GM12878 (cell line): Measurements from ENCODE around the gene WIPF1. TPM values are rescaled to one million over a fixed set of nuclear protein-coding genes. Genes with fewer than 3 reads are reported as not detected.
A peak's percentile ranks its signal among the peaks of the same experiment; 100 is the strongest.

Experiments
- CHD1 ChIP-seq: IDR thresholded peaks from 2 replicates; pipeline ENCODE4 v1.6.1; 2012; ENCODE audit warnings: low read depth, low read length, improper control_type of control experiment
- EGR1 ChIP-seq, 2 experiments: IDR thresholded peaks; 1 replicate in 1 of 2; 2 replicates in 1 of 2; pipeline ENCODE4 v1.6.1; 2011 to 2012; ENCODE audit warnings: low read depth in 2 of 2, low read length in 2 of 2, borderline replicate concordance in 1 of 2, mild to moderate bottlenecking in 1 of 2, moderate library complexity in 1 of 2
- RELA ChIP-seq: fragments of 450-650 bp; IDR thresholded peaks from 2 replicates; pipeline ENCODE4 v1.8.0; 2014; ENCODE audit warnings: borderline replicate concordance; ENCODE audit not compliant: partially characterized antibody
- SREBF1 ChIP-seq: IDR thresholded peaks from 2 replicates; pipeline ENCODE4 v1.6.1; 2012; ENCODE audit warnings: mild to moderate bottlenecking, low read length
- SREBF2 ChIP-seq: IDR thresholded peaks from 2 replicates; pipeline ENCODE4 v1.6.1; 2012; ENCODE audit warnings: mild to moderate bottlenecking, low read length
- polyA plus RNA-seq, 11 experiments: library from polyadenylated mRNA; depleted of rRNA in 4 of 11; unstranded in 6 of 11; stranded (reverse) in 5 of 11; fragments of >200 nt; fragmentation: Nextera tagmentation in 4 of 11; fragmentation: Illumina TruSeq in 1 of 11; extraction: Ambion mirVana in 4 of 11; extraction: Trizol in 1 of 11; gene quantifications; 1 replicate in 1 of 11; 2 replicates in 10 of 11; pipeline versions ENCODE4 v1.2.1 to v1.2.3, GENCODE V29; 2011 to 2016; ENCODE audit warnings: inconsistent platforms in 2 of 11, missing spikeins in 2 of 11, low read depth in 1 of 11
- total RNA-seq, 4 experiments: library from RNA; depleted of rRNA in 3 of 4; stranded (reverse); fragments of >200 nt in 3 of 4; fragmentation: Illumina TruSeq in 1 of 4; extraction: Trizol in 1 of 4; gene quantifications; 2 replicates each; pipeline versions ENCODE4 v1.2.1 to v1.2.3, GENCODE V29; 2013 to 2021
- TF ChIP-seq, protein P1 (sequence below): fragments of 450-650 bp; IDR thresholded peaks from 2 replicates; pipeline ENCODE4 v1.6.1; 2018; ENCODE audit warnings: borderline replicate concordance, mild to moderate bottlenecking; ENCODE audit not compliant: partially characterized antibody
- TF ChIP-seq, protein P2 (sequence below): IDR thresholded peaks from 2 replicates; pipeline ENCODE4 v1.6.1; 2011; ENCODE audit warnings: borderline replicate concordance, low read depth, mild to moderate bottlenecking, moderate library complexity, low read length; ENCODE audit not compliant: insufficient read depth, poor library complexity, severe bottlenecking
- TF ChIP-seq, protein P3 (sequence below): fragments of 450-650 bp; IDR thresholded peaks from 2 replicates; pipeline ENCODE4 v1.6.1; 2017; ENCODE audit warnings: mild to moderate bottlenecking, moderate library complexity
- TF ChIP-seq, protein P4 (sequence below): fragments of 450-650 bp; IDR thresholded peaks from 2 replicates; pipeline ENCODE4 v1.6.1; 2017; ENCODE audit warnings: mild to moderate bottlenecking
- TF ChIP-seq, protein P5 (sequence below): fragments of 450-650 bp; formaldehyde crosslinking; IDR thresholded peaks from 2 replicates; pipeline ENCODE4 v1.4.0; 2020; ENCODE audit warnings: mild to moderate bottlenecking, moderate library complexity
- TF ChIP-seq, protein P6 (sequence below): IDR thresholded peaks from 2 replicates; pipeline ENCODE4 v1.6.1; 2011; ENCODE audit warnings: low read depth, low read length, improper control_type of control experiment, borderline replicate concordance

WIPF1 gene
- total and polyA plus RNA-seq, 10 of the 15 experiments (the other 5 are each of a cell fraction or from before 2014, with no cell fraction given) = 23.1 to 188 (median 68.9) TPM

DNA sequence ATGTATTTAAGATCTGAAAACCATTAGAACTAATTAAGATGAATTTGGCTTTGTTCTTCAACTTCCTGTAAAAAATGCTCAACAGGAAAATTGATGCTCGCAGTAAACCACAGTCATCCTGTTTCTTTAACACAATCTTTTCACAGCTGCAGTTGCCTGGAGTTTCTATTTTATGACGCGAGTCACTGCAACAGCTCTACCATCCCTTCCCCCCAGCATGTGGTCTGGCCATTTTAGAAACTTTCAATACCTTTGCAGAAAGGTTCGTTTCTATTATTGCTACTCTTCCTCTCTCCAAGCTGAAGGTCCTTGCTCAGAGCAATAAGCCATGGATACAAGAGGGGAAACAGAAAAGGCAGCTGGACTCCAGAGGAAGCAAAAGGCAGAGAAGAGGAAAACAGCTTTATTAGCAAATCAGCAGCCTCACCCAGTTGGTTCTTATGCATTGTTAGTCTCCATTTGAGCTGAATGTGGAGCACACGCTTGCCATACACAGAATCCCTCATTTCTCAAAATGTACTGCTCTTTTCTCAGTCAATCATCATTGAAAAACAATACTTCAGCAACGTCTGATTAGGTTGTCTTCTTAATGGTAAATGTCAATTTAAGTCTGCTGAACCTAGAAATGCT, 3.9 kb downstream of the WIPF1 start (continued):
- TF ChIP-seq, protein P1, sequence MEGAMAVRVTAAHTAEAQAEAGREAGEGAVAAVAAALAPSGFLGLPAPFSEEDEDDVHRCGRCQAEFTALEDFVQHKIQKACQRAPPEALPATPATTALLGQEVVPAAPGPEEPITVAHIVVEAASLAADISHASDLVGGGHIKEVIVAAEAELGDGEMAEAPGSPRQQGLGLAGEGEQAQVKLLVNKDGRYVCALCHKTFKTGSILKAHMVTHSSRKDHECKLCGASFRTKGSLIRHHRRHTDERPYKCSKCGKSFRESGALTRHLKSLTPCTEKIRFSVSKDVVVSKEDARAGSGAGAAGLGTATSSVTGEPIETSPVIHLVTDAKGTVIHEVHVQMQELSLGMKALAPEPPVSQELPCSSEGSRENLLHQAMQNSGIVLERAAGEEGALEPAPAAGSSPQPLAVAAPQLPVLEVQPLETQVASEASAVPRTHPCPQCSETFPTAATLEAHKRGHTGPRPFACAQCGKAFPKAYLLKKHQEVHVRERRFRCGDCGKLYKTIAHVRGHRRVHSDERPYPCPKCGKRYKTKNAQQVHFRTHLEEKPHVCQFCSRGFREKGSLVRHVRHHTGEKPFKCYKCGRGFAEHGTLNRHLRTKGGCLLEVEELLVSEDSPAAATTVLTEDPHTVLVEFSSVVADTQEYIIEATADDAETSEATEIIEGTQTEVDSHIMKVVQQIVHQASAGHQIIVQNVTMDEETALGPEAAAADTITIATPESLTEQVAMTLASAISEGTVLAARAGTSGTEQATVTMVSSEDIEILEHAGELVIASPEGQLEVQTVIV = no peak
- TF ChIP-seq CHD1 = no peak
- TF ChIP-seq, protein P2, sequence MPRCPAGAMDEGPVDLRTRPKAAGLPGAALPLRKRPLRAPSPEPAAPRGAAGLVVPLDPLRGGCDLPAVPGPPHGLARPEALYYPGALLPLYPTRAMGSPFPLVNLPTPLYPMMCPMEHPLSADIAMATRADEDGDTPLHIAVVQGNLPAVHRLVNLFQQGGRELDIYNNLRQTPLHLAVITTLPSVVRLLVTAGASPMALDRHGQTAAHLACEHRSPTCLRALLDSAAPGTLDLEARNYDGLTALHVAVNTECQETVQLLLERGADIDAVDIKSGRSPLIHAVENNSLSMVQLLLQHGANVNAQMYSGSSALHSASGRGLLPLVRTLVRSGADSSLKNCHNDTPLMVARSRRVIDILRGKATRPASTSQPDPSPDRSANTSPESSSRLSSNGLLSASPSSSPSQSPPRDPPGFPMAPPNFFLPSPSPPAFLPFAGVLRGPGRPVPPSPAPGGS = no peak
- no peak for TF ChIP-seq SREBF2
- TF ChIP-seq RELA = no peak
- TF ChIP-seq, protein P3, sequence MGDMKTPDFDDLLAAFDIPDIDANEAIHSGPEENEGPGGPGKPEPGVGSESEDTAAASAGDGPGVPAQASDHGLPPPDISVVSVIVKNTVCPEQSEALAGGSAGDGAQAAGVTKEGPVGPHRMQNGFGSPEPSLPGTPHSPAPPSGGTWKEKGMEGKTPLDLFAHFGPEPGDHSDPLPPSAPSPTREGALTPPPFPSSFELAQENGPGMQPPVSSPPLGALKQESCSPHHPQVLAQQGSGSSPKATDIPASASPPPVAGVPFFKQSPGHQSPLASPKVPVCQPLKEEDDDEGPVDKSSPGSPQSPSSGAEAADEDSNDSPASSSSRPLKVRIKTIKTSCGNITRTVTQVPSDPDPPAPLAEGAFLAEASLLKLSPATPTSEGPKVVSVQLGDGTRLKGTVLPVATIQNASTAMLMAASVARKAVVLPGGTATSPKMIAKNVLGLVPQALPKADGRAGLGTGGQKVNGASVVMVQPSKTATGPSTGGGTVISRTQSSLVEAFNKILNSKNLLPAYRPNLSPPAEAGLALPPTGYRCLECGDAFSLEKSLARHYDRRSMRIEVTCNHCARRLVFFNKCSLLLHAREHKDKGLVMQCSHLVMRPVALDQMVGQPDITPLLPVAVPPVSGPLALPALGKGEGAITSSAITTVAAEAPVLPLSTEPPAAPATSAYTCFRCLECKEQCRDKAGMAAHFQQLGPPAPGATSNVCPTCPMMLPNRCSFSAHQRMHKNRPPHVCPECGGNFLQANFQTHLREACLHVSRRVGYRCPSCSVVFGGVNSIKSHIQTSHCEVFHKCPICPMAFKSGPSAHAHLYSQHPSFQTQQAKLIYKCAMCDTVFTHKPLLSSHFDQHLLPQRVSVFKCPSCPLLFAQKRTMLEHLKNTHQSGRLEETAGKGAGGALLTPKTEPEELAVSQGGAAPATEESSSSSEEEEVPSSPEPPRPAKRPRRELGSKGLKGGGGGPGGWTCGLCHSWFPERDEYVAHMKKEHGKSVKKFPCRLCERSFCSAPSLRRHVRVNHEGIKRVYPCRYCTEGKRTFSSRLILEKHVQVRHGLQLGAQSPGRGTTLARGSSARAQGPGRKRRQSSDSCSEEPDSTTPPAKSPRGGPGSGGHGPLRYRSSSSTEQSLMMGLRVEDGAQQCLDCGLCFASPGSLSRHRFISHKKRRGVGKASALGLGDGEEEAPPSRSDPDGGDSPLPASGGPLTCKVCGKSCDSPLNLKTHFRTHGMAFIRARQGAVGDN = peak; percentile 87
- TF ChIP-seq, protein P4, sequence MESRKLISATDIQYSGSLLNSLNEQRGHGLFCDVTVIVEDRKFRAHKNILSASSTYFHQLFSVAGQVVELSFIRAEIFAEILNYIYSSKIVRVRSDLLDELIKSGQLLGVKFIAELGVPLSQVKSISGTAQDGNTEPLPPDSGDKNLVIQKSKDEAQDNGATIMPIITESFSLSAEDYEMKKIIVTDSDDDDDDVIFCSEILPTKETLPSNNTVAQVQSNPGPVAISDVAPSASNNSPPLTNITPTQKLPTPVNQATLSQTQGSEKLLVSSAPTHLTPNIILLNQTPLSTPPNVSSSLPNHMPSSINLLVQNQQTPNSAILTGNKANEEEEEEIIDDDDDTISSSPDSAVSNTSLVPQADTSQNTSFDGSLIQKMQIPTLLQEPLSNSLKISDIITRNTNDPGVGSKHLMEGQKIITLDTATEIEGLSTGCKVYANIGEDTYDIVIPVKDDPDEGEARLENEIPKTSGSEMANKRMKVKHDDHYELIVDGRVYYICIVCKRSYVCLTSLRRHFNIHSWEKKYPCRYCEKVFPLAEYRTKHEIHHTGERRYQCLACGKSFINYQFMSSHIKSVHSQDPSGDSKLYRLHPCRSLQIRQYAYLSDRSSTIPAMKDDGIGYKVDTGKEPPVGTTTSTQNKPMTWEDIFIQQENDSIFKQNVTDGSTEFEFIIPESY = no peak
- TF ChIP-seq, protein P5, sequence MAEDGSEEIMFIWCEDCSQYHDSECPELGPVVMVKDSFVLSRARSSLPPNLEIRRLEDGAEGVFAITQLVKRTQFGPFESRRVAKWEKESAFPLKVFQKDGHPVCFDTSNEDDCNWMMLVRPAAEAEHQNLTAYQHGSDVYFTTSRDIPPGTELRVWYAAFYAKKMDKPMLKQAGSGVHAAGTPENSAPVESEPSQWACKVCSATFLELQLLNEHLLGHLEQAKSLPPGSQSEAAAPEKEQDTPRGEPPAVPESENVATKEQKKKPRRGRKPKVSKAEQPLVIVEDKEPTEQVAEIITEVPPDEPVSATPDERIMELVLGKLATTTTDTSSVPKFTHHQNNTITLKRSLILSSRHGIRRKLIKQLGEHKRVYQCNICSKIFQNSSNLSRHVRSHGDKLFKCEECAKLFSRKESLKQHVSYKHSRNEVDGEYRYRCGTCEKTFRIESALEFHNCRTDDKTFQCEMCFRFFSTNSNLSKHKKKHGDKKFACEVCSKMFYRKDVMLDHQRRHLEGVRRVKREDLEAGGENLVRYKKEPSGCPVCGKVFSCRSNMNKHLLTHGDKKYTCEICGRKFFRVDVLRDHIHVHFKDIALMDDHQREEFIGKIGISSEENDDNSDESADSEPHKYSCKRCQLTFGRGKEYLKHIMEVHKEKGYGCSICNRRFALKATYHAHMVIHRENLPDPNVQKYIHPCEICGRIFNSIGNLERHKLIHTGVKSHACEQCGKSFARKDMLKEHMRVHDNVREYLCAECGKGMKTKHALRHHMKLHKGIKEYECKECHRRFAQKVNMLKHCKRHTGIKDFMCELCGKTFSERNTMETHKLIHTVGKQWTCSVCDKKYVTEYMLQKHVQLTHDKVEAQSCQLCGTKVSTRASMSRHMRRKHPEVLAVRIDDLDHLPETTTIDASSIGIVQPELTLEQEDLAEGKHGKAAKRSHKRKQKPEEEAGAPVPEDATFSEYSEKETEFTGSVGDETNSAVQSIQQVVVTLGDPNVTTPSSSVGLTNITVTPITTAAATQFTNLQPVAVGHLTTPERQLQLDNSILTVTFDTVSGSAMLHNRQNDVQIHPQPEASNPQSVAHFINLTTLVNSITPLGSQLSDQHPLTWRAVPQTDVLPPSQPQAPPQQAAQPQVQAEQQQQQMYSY (CRISPR knock-in tag) = no peak
- TF ChIP-seq, protein P6, sequence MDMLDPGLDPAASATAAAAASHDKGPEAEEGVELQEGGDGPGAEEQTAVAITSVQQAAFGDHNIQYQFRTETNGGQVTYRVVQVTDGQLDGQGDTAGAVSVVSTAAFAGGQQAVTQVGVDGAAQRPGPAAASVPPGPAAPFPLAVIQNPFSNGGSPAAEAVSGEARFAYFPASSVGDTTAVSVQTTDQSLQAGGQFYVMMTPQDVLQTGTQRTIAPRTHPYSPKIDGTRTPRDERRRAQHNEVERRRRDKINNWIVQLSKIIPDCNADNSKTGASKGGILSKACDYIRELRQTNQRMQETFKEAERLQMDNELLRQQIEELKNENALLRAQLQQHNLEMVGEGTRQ = no peak
- no peak for TF ChIP-seq EGR1 (IDR thresholded peaks at IDR 0.05; ENCODE audit: borderline replicate concordance in 1 of 2, low read depth in 2 of 2, low read length in 2 of 2)
- TF ChIP-seq SREBF1 = no peak
